ENCODE results near the gene ZSCAN1. TPM values are rescaled to one million over a fixed set of nuclear protein-coding genes. Genes with fewer than 3 reads are reported as not detected.
A peak's percentile ranks its signal among the peaks of the same experiment; 100 is the strongest.

The ZSCAN1 gene
- total RNA-seq, 2 donors from 2014 or later = 2.2 to 5.2 TPM

DNA sequence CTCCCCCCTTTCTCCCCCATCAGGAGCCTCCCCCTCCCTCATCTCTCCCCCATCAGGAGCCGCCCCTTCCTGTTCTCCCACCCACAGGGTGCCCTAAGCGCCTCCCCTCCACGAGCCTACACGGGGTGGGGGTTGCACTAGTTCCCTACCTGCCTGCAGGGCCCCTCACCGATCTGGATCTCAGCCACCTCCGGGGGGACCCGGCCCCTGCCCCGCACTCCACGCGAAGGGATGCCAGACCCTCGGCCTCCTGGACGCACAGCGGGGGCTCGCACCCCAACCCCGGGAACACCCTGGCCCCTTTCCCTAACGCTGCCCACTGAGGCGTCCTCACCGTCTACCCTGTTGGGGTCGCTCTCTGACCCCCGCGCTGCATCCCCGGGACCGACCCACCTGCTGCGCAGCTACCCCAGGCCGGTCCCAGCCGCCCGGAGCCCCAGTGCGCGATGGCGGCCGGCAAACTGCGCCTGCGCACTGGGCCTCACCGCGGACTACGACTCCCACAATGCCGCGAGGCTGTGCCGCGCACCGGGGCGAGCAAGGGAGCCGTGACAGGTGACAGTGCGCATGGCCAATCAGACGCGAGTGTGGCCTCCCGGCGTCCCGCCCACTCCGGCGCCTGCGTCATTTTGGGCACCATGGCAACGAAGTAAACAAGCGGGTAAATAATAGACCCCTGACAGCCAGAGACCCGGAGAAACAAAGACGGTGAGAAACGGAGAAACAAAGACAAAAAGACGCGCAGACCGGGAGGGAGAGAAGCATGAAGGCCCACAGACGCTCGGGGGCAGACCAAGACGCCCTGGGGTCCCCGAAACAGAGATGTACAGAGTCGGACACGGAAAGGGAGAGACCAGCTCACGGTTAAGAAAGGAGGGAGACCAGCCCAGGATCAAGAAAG lies 64.2 kb downstream of the ZSCAN1 start, which contains the start of gene ZSCAN18:
ZSCAN18 (minus strand) TSS at position 451 of the 901 bp plus-strand sequence. CDS start 7,964 bp downstream, outside the sequence.
- H3K9me3 ChIP-seq = no peaks in the 10 kb centered on the region

DNA sequence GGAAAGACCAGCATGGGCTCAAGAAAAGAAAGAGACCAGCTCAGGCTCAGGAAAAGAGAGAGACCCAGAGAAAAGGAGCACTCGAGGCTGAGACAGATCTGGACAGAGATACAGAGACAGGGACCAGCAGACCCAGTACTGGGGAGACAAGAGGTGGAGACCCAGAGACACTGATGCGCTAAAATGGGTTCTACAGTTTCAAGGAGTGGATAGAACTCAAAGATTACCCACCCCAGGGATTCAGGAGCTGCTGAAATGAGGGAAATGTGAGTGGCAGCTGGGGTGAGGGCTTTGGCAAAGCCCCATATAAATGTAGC lies 64.8 kb downstream of the ZSCAN1 start:
- Histone ChIP-seq H3K4me3 (peak overlapping the region; percentile 80 to 93), H3K4me1 (replicated peaks) (peaks cover 3% of the 10 kb centered on the region), H3K27ac (peak overlapping the region; percentile 86 to 88), H3K27me3 (replicated peaks; ENCODE audit: insufficient read depth) (no peaks in the 10 kb centered on the region), H3K36me3 (no peaks in the 10 kb centered on the region), H3K9me3 (no peaks in the 10 kb centered on the region)
- intact Hi-C loops (cut with DNase I) = no loop called here
- TF ChIP-seq, protein P1, sequence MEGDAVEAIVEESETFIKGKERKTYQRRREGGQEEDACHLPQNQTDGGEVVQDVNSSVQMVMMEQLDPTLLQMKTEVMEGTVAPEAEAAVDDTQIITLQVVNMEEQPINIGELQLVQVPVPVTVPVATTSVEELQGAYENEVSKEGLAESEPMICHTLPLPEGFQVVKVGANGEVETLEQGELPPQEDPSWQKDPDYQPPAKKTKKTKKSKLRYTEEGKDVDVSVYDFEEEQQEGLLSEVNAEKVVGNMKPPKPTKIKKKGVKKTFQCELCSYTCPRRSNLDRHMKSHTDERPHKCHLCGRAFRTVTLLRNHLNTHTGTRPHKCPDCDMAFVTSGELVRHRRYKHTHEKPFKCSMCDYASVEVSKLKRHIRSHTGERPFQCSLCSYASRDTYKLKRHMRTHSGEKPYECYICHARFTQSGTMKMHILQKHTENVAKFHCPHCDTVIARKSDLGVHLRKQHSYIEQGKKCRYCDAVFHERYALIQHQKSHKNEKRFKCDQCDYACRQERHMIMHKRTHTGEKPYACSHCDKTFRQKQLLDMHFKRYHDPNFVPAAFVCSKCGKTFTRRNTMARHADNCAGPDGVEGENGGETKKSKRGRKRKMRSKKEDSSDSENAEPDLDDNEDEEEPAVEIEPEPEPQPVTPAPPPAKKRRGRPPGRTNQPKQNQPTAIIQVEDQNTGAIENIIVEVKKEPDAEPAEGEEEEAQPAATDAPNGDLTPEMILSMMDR (IDR thresholded peaks at IDR 0.05) = no peak
- TF ChIP-seq POLR2A (IDR thresholded peaks at IDR 0.05) = no peak
- no peak for TF ChIP-seq POLR2AphosphoS5 (IDR thresholded peaks at IDR 0.05)
- 15% methylated on average over 2 of the region's 2 CpGs for WGBS
- DNase-seq (ENCODE audit: low spot score) = no peak

More for the DNA sequence above, 64.2 kb downstream of the ZSCAN1 start, which contains the start of gene ZSCAN18:
- H3K4me1 ChIP-seq (replicated peaks) = peaks cover 3% of the 10 kb centered on the region
- no peaks in the 10 kb centered on the region for H3K36me3 ChIP-seq
- peak; percentile 96 for DNase-seq (ENCODE audit: low spot score)
- intact Hi-C loops (cut with DNase I) = no loop called here
- under 1% methylated on average over 66 of the region's 67 CpGs for WGBS
- peak within 1 kb of the TSS; percentile 86 to 88 for H3K27ac ChIP-seq
- peak within 1 kb of the TSS; percentile 80 to 93 for H3K4me3 ChIP-seq
- TF ChIP-seq, protein P1 (IDR thresholded peaks at IDR 0.05) = no peak
- TF ChIP-seq POLR2AphosphoS5 (IDR thresholded peaks at IDR 0.05) (peak; percentile 95), POLR2A (IDR thresholded peaks at IDR 0.05) (peak; percentile 61)
- H3K27me3 ChIP-seq (replicated peaks; ENCODE audit: insufficient read depth) = no peaks in the 10 kb centered on the region

Other genes with a start within 250 kb of the ZSCAN1 start
- gene ZNF552, start 219.1 kb upstream of the ZSCAN1 start, total RNA-seq = 10 to 100 TPM; 22.0 to 54.9 TPM
- 10 to 100 TPM; 21.1 to 23.5 TPM for gene ZNF587B, start 203.7 kb upstream of the ZSCAN1 start, total RNA-seq
- 10 to 100 TPM; 32.1 to 49.7 TPM for gene ZNF587, start 184.2 kb upstream of the ZSCAN1 start, total RNA-seq
- gene ZNF814, start 145.0 kb upstream of the ZSCAN1 start, total RNA-seq = 10 to 100 TPM; 12.2 to 31.0 TPM
- 10 to 100 TPM; 16.5 to 17.0 TPM for gene ZNF417, start 117.4 kb upstream of the ZSCAN1 start, total RNA-seq
- gene ZNF418, start 98.6 kb upstream of the ZSCAN1 start, total RNA-seq = 1 to 10 TPM; 3.6 to 9.0 TPM
- gene ZNF256, start 86.3 kb upstream of the ZSCAN1 start, total RNA-seq = 1 to 10 TPM; 7.2 to 8.1 TPM
- gene C19orf18, start 59.5 kb upstream of the ZSCAN1 start, total RNA-seq = under 1 TPM in 1 of 2 donors, not detected in 1; 0.87 TPM
- 10 to 100 TPM; 44.7 to 51.3 TPM for gene ZNF606, start 31.2 kb upstream of the ZSCAN1 start, total RNA-seq
- 10 to 100 TPM; 13.4 to 19.3 TPM for gene ZNF135, start 25.3 kb downstream of the ZSCAN1 start, total RNA-seq
- gene ZSCAN18, start 64.2 kb downstream of the ZSCAN1 start, total RNA-seq = 100 to 1,000 TPM; 108 to 146 TPM
- gene ZNF329, start 116.8 kb downstream of the ZSCAN1 start, total RNA-seq = 10 to 100 TPM; 14.7 to 18.4 TPM
- gene ZNF274, start 149.0 kb downstream of the ZSCAN1 start, total RNA-seq = 10 to 100 TPM; 34.5 to 34.7 TPM
- 10 to 100 TPM; 56.9 to 87.4 TPM for gene ZNF544, start 194.9 kb downstream of the ZSCAN1 start, total RNA-seq
- 1 to 10 TPM; 6.1 to 9.3 TPM for gene ZNF8, start 244.9 kb downstream of the ZSCAN1 start, total RNA-seq